ENCODE results near the gene PDE4D. TPM values are rescaled to one million over a fixed set of nuclear protein-coding genes. Genes with fewer than 3 reads are reported as not detected.

The PDE4D gene
- total RNA-seq, 1 experiment from 2014 or later, result 3.3 TPM

DNA sequence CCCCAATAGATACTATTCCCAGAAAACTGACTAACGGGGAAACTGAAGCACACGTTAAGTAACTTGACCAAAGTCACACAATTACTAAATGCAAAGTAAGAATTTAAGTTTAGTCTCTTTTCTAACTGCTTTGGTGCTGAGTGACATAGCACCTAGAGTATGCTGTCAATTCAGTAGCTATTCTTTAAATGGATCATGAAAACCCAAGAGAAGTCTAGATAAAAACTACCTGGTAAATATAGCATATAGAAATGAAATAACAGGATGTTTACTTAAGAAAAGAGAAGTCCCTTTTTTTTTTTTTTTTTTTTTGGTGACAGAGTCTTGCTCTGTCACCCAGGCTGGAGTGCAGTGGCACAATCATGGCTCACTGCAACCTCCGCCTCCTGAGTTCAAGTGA, 129.2 kb downstream of the PDE4D start:
- H3K36me3 Mint-ChIP-seq, result no peaks in the 10 kb centered on the region
- no peak for DNase-seq (ENCODE audit: low spot score)
- TF ChIP-seq, protein P1, sequence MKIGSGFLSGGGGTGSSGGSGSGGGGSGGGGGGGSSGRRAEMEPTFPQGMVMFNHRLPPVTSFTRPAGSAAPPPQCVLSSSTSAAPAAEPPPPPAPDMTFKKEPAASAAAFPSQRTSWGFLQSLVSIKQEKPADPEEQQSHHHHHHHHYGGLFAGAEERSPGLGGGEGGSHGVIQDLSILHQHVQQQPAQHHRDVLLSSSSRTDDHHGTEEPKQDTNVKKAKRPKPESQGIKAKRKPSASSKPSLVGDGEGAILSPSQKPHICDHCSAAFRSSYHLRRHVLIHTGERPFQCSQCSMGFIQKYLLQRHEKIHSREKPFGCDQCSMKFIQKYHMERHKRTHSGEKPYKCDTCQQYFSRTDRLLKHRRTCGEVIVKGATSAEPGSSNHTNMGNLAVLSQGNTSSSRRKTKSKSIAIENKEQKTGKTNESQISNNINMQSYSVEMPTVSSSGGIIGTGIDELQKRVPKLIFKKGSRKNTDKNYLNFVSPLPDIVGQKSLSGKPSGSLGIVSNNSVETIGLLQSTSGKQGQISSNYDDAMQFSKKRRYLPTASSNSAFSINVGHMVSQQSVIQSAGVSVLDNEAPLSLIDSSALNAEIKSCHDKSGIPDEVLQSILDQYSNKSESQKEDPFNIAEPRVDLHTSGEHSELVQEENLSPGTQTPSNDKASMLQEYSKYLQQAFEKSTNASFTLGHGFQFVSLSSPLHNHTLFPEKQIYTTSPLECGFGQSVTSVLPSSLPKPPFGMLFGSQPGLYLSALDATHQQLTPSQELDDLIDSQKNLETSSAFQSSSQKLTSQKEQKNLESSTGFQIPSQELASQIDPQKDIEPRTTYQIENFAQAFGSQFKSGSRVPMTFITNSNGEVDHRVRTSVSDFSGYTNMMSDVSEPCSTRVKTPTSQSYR (CRISPR knock-in tag; IDR thresholded peaks at IDR 0.05), result no peak
- no peak for TF ChIP-seq ZNF671 (CRISPR knock-in tag; IDR thresholded peaks at IDR 0.05)
- no peak for TF ChIP-seq ZNF232 (CRISPR knock-in tag; IDR thresholded peaks at IDR 0.05)
- no peak for TF ChIP-seq GRHL2 (CRISPR knock-in tag; IDR thresholded peaks at IDR 0.05; ENCODE audit: insufficient replicate concordance, severe bottlenecking)
- TF ChIP-seq TEAD4 (CRISPR knock-in tag; IDR thresholded peaks at IDR 0.05), result no peak
- TF ChIP-seq, protein P2, sequence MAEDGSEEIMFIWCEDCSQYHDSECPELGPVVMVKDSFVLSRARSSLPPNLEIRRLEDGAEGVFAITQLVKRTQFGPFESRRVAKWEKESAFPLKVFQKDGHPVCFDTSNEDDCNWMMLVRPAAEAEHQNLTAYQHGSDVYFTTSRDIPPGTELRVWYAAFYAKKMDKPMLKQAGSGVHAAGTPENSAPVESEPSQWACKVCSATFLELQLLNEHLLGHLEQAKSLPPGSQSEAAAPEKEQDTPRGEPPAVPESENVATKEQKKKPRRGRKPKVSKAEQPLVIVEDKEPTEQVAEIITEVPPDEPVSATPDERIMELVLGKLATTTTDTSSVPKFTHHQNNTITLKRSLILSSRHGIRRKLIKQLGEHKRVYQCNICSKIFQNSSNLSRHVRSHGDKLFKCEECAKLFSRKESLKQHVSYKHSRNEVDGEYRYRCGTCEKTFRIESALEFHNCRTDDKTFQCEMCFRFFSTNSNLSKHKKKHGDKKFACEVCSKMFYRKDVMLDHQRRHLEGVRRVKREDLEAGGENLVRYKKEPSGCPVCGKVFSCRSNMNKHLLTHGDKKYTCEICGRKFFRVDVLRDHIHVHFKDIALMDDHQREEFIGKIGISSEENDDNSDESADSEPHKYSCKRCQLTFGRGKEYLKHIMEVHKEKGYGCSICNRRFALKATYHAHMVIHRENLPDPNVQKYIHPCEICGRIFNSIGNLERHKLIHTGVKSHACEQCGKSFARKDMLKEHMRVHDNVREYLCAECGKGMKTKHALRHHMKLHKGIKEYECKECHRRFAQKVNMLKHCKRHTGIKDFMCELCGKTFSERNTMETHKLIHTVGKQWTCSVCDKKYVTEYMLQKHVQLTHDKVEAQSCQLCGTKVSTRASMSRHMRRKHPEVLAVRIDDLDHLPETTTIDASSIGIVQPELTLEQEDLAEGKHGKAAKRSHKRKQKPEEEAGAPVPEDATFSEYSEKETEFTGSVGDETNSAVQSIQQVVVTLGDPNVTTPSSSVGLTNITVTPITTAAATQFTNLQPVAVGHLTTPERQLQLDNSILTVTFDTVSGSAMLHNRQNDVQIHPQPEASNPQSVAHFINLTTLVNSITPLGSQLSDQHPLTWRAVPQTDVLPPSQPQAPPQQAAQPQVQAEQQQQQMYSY (CRISPR knock-in tag; IDR thresholded peaks at IDR 0.05), result no peak
- no peak for TF ChIP-seq HMGA2 (CRISPR knock-in tag; IDR thresholded peaks at IDR 0.05)
- TF ChIP-seq ZNF317 (CRISPR knock-in tag; IDR thresholded peaks at IDR 0.05; ENCODE audit: borderline replicate concordance, low read depth), result no peak
- TF ChIP-seq, protein P3, sequence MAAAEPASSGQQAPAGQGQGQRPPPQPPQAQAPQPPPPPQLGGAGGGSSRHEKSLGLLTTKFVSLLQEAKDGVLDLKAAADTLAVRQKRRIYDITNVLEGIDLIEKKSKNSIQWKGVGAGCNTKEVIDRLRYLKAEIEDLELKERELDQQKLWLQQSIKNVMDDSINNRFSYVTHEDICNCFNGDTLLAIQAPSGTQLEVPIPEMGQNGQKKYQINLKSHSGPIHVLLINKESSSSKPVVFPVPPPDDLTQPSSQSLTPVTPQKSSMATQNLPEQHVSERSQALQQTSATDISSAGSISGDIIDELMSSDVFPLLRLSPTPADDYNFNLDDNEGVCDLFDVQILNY (CRISPR knock-in tag; IDR thresholded peaks at IDR 0.05), result no peak
- TF ChIP-seq, protein P4, sequence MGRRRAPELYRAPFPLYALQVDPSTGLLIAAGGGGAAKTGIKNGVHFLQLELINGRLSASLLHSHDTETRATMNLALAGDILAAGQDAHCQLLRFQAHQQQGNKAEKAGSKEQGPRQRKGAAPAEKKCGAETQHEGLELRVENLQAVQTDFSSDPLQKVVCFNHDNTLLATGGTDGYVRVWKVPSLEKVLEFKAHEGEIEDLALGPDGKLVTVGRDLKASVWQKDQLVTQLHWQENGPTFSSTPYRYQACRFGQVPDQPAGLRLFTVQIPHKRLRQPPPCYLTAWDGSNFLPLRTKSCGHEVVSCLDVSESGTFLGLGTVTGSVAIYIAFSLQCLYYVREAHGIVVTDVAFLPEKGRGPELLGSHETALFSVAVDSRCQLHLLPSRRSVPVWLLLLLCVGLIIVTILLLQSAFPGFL (CRISPR knock-in tag; IDR thresholded peaks at IDR 0.05; ENCODE audit: borderline replicate concordance), result no peak
- TF ChIP-seq NR1H2 (CRISPR knock-in tag; IDR thresholded peaks at IDR 0.05), result no peak
- TF ChIP-seq, protein P5, sequence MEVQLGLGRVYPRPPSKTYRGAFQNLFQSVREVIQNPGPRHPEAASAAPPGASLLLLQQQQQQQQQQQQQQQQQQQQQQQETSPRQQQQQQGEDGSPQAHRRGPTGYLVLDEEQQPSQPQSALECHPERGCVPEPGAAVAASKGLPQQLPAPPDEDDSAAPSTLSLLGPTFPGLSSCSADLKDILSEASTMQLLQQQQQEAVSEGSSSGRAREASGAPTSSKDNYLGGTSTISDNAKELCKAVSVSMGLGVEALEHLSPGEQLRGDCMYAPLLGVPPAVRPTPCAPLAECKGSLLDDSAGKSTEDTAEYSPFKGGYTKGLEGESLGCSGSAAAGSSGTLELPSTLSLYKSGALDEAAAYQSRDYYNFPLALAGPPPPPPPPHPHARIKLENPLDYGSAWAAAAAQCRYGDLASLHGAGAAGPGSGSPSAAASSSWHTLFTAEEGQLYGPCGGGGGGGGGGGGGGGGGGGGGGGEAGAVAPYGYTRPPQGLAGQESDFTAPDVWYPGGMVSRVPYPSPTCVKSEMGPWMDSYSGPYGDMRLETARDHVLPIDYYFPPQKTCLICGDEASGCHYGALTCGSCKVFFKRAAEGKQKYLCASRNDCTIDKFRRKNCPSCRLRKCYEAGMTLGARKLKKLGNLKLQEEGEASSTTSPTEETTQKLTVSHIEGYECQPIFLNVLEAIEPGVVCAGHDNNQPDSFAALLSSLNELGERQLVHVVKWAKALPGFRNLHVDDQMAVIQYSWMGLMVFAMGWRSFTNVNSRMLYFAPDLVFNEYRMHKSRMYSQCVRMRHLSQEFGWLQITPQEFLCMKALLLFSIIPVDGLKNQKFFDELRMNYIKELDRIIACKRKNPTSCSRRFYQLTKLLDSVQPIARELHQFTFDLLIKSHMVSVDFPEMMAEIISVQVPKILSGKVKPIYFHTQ (CRISPR knock-in tag; IDR thresholded peaks at IDR 0.05), result no peak
- TF ChIP-seq, protein P6, sequence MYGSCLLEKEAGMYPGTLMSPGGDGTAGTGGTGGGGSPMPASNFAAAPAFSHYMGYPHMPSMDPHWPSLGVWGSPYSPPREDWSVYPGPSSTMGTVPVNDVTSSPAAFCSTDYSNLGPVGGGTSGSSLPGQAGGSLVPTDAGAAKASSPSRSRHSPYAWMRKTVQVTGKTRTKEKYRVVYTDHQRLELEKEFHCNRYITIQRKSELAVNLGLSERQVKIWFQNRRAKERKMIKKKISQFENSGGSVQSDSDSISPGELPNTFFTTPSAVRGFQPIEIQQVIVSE (CRISPR knock-in tag; IDR thresholded peaks at IDR 0.05; ENCODE audit: borderline replicate concordance), result no peak
- TF ChIP-seq RORB (CRISPR knock-in tag; IDR thresholded peaks at IDR 0.05), result no peak
- TF ChIP-seq, protein P7, sequence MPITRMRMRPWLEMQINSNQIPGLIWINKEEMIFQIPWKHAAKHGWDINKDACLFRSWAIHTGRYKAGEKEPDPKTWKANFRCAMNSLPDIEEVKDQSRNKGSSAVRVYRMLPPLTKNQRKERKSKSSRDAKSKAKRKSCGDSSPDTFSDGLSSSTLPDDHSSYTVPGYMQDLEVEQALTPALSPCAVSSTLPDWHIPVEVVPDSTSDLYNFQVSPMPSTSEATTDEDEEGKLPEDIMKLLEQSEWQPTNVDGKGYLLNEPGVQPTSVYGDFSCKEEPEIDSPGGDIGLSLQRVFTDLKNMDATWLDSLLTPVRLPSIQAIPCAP (CRISPR knock-in tag; IDR thresholded peaks at IDR 0.05), result no peak
- no peak for TF ChIP-seq ZNF138 (CRISPR knock-in tag; conservative IDR thresholded peaks at IDR 0.05)
- no peak for TF ChIP-seq OVOL2 (CRISPR knock-in tag; IDR thresholded peaks at IDR 0.05; ENCODE audit: borderline replicate concordance)
- TF ChIP-seq, protein P8, sequence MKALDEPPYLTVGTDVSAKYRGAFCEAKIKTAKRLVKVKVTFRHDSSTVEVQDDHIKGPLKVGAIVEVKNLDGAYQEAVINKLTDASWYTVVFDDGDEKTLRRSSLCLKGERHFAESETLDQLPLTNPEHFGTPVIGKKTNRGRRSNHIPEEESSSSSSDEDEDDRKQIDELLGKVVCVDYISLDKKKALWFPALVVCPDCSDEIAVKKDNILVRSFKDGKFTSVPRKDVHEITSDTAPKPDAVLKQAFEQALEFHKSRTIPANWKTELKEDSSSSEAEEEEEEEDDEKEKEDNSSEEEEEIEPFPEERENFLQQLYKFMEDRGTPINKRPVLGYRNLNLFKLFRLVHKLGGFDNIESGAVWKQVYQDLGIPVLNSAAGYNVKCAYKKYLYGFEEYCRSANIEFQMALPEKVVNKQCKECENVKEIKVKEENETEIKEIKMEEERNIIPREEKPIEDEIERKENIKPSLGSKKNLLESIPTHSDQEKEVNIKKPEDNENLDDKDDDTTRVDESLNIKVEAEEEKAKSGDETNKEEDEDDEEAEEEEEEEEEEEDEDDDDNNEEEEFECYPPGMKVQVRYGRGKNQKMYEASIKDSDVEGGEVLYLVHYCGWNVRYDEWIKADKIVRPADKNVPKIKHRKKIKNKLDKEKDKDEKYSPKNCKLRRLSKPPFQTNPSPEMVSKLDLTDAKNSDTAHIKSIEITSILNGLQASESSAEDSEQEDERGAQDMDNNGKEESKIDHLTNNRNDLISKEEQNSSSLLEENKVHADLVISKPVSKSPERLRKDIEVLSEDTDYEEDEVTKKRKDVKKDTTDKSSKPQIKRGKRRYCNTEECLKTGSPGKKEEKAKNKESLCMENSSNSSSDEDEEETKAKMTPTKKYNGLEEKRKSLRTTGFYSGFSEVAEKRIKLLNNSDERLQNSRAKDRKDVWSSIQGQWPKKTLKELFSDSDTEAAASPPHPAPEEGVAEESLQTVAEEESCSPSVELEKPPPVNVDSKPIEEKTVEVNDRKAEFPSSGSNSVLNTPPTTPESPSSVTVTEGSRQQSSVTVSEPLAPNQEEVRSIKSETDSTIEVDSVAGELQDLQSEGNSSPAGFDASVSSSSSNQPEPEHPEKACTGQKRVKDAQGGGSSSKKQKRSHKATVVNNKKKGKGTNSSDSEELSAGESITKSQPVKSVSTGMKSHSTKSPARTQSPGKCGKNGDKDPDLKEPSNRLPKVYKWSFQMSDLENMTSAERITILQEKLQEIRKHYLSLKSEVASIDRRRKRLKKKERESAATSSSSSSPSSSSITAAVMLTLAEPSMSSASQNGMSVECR (CRISPR knock-in tag; IDR thresholded peaks at IDR 0.05; ENCODE audit: borderline replicate concordance), result no peak
- TF ChIP-seq SP1 (CRISPR knock-in tag; conservative IDR thresholded peaks at IDR 0.05), result no peak
- no peak for TF ChIP-seq ATF1 (CRISPR knock-in tag; IDR thresholded peaks at IDR 0.05)
- ATAC-seq, result no peak
- peaks cover 30% of the 10 kb centered on the region for H3K4me1 Mint-ChIP-seq
- H3K4me3 Mint-ChIP-seq, result no peak overlapping the region
- CTCF ChIA-PET, result interaction anchor here (0.7 to 1.2 kb wide), 2 partner anchors 36 to 46 kb away, joined by 3 read pairs; no protein-coding TSS in a partner anchor
- no peak overlapping the region for H3K27ac Mint-ChIP-seq
- no peaks in the 10 kb centered on the region for H3K9me3 Mint-ChIP-seq
- POLR2A ChIA-PET, result no interaction called here
- H3K27me3 Mint-ChIP-seq (ENCODE audit: low read depth), result peaks cover 23% of the 10 kb centered on the region
